ENCODE data around the gene UGGT1.

GRCh38 chr2:128172191-128172590 lies 81.2 kb downstream of the UGGT1 start:
- TF ChIP-seq POLR2A (IDR thresholded peaks at IDR 0.05) = no peak
- peak in 2 of 4 experiments; percentile 22 to 23 for TF ChIP-seq CTCF (IDR thresholded peaks at IDR 0.05)
